DMS53 treated with DMSO at 0.1 percent for 48 hours (cell line): ENCODE data around the gene WARS2.

Source experiments
- DNase-seq: peaks from one replicate; lab custom pipeline; 2025; ENCODE audit not compliant: unreplicated experiment; lab: John Stamatoyannopoulos, UW

WARS2 gene

DNA sequence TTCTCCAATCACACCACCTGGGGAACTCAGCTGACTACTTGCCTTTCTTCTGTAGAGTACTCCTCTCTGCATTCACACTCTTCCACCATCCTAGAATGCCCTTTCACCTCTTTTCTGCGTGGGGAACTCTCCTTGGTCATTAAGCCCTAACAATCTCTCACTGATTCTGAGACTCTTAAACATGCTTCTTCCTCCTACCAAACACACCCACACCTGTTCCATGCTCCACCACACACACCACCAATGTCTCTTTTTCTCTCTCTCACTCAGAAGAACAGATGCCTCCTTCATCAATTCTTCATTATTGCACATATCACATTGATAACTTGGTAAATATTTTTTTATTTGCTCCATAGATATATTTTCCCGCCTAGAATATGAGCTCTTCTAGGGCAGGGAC lies 53.6 kb downstream of the WARS2 start:
- DNase-seq, result no peak

DNA sequence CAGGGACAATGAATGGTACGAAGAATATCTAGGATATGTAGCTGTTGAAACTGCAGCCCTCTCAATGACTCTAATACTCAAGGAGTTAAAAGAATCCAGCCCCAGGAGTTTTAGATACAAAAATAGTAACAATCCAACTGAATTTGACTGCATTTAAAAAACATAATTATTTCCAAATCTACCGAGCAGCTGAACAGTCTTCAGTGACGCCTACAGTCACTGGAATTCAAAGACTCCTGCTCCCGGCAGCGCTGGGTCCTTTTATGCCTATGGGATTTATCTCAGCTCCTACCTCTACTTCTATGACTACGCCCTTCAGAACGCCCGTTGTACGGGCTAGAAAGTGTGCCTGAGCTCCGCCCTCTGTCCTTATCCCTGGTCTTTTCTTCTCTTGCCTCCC lies 55.7 kb downstream of the WARS2 start:
- DNase-seq, result no peak

DNA sequence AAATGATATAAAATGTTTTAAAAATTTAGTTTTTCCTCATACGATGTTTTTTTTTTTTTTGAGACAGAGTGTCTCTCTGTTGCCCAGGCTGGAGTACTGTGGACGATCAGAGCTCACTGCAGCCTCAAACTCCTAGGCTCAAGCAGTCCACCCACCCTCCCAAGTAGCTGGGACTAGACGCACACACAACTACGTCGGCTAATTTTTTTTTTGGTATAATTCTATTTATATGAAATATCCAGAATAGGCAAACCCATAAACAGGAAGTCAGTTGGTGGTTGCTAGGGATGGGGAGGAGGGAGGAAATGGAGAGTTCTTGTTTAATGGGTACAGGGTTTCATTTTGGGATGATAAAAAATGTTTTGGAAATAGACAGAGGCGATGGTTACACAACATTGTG lies 56.5 kb downstream of the WARS2 start:
- no peak for DNase-seq

DNA sequence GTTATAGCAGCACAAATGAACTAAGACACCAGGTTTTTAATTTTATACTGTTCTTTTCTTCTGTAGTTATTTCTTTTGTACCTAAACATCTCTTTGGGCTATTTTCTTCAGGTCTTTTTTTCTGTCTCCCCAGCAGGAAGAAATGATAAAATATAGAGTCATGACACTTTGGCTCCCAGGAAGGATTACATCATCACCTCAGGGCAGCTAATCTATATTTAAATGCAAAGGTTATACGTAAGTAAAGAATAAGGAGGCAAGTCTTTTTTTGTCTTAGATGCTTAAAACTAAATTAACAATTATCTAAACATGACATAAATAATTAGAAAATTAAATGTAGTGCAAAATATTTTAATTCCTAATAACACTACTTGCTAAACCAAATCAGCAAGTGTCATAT lies 57.0 kb downstream of the WARS2 start:
- DNase-seq, result no peak

DNA sequence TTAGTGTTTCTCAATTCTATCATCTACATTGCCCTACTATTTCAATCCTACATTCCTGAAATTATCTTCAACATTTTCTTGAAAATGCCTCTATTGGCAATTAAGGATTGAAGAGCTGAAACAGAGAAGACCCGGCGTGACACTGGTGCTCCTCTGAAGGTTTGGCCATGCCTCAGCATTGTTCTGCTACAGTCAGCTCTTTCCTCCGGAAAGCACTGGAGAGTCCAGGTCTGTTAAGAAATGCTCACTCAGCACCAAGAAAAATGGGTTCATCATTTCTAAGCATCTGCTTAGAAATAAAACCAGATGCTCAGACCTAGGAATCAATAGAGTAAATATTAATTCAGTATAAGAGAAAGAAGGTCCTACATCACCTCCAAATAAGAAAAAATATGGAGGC lies 58.8 kb downstream of the WARS2 start:
- no peak for DNase-seq

DNA sequence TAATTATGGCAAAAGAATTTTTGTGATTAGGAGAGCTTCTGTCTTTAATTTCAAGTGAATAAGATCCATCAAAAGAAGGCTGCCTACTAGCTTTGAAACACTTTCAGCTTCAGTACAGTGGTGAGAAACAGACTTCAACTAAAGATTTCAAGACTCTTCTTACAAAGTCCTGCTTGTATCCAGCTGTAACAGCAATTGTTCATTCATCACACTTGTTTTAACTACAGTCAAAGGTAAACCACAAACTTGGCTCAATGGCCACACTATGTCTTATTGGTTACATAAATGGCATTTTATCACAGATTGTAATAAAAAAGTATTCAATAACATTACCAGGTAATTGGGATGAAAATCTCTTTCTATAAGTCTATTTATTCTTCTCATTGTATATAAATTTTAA lies 59.2 kb downstream of the WARS2 start:
- DNase-seq, result no peak

DNA sequence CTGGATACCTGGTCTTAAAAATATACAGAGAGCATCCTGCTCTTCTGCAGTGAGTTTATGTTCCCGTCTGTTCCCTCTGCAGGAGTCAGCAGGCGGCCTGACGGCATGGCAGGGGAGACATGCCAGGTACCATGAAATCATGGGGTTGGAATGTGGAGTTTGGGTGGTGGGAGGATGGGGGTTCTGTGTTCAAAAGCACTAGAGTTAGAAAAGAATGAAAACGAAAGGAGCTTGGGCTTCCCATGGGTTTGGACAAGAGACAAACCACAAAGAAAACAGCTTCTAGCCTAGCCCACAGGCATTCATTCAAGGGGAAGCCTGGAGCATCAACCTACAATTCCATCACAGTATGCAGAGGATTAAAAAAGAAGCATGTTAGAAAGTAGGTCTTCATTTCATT lies 59.9 kb downstream of the WARS2 start:
- no peak for DNase-seq

DNA sequence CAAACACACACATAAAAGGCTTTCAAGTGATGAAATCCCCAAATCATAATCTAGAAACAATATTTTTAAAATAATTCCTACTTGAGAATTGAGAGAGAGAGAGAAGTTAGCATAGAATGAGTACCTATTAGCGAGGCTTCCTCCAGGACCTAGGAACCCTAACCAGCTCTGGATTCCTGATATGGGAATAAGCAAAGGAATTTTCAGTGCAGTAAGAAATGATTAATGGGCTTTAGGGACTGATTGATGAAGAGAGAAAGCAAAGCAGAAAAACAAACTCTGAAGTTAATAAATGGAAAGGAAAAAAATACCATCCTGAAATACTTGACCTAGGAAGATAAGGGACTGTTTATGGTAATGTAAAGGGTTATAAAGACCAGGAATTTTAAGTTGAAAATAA lies 60.6 kb downstream of the WARS2 start:
- no peak for DNase-seq

DNA sequence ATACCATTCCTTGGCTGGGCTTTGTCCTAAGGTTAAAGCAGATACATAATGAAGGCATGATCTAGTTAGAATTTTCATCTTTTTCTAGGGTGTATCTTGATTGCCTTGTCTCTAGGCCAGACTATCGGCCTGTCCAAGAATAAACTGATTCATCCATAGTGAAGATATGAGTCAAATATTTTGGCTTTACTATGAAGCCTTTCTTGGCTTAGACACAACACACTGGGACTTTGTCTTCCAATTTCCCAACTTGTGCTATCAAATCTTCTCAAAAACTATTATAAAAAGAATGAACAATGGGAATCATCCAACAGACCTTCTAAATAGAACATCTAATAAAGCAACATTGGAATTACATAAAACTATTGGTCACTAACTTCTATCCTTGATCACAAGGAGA lies 64.8 kb downstream of the WARS2 start:
- no peak for DNase-seq

DNA sequence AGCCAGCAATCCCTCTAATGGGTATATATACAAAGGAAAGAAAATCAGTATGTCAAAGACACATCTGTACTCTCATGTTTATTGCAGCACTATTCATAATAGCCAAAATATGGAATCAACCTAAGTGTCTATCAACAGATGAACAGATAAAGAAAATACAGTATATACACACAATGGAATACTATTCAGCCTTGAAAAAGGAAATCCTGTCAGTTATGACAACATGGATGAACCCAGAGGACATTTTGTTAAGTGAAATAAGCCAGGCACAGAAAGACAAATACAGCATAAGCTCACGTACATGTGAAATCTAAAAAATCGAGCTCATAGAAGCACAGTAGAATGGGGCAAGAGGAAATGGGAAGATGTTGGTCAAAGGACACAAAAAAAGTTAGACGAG lies 69.1 kb downstream of the WARS2 start:
- DNase-seq, result no peak

DNA sequence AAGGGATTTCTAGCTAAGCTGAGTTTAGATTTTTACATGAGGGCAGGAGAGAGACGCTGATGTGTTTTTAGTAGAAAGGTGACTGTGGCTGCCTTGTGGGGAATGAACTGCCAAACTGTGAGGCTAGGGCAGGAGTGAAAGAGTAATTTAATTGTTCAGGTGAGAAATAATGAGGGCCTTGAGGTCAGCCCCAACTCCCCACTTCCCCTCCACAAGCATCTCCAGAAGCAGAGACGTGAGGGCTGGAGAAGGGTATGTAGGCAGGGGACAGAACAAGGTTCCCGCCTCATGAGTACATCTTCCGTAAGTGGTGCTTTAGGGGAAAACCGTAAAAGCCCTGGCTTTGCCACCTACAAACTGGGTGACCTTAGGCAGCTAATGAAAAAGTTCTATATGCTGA lies 70.8 kb downstream of the WARS2 start:
- DNase-seq, result no peak

DNA sequence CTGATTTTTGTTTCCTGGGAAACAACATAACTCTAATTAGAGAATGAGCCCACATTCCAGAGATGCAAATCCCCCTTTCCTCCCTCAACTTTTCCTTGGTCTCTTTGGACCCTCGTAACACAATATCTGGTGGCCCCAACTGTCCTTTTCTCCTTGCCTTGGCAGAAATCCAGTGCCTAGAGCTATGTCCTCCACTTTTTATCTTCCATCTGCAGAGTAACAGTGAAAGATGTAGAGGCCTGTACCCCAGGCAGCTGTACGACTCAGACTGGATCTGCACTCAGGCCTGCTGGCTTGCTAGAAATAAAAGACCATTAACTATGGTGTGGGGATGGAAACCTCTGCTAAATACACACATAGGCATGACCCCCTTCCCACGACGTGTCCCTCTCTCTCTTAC lies 72.0 kb downstream of the WARS2 start:
- DNase-seq, result no peak

DNA sequence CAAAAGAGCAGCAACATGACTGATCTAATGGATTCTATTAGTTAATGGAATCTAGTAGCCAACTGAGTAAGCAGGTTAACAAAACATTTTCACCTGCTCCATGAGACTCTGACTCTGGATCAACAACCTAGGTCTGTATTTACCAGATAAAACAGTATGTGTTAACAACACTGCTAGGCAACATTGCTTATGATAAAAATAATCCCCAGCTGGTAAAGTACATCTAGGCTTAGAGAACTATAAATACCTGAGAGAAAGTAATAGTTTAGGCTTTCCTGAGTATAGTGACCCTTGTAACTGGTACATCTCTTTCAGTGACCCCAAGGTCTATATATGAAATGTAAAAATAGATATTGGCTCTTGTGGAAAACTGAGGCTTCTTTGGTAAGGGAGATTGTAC lies 78.8 kb downstream of the WARS2 start:
- DNase-seq, result no peak

DNA sequence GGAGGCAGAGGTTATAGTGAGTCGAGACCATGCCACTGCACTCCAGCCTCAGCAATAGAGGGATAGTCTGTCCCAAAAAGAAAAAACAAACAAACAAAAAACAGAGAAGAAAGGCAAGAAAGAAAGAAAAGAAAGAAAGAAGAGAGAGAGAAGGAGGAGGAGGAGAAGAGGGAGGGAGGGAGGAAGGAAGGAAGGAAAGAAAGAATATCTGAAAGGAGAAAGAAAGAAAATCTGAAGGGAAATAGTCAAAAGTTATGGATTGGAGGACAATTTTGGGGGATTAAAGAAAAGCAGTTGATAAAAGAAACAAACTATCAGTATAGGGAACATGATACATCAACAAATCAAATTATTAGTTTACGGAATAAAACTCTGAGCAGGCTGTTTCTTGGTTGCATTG lies 84.9 kb downstream of the WARS2 start:
- no peak for DNase-seq

DNA sequence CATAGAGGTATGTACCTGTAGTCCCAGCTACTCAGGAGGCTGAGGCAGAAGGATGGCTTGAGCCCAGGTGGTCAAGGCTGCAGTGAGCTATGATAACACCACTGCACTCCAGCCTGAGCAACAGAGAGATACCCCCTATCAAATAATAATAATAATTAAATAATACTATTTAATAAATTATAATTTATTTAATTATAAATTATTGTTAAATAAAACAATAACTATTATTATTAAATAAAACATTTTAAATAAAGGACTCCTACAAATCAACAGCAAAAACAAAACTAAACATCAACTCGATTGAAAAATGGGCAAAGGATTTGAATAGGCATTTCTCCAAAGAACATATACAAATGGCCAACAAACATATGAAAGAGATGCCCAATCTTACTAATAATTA lies 86.5 kb downstream of the WARS2 start:
- no peak for DNase-seq

DNA sequence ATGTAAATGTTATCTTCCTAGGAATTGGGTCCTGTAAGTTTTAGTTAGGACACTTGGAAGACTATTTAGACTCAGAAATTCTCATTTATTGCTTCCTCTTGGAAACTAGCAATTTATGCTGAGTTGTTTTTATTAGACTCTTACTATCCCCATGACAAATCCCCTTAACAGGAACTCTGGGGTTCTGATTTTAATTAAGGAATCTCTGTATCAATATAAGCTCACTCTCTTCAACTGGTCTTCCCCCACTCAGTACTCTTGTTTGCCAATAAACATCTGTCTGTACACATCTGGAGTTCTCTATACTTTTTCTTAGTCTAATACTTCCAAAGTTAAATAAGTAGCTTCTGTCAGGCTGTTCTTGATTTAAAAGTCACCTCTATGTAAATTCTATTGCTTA lies 88.2 kb downstream of the WARS2 start:
- no peak for DNase-seq

DNA sequence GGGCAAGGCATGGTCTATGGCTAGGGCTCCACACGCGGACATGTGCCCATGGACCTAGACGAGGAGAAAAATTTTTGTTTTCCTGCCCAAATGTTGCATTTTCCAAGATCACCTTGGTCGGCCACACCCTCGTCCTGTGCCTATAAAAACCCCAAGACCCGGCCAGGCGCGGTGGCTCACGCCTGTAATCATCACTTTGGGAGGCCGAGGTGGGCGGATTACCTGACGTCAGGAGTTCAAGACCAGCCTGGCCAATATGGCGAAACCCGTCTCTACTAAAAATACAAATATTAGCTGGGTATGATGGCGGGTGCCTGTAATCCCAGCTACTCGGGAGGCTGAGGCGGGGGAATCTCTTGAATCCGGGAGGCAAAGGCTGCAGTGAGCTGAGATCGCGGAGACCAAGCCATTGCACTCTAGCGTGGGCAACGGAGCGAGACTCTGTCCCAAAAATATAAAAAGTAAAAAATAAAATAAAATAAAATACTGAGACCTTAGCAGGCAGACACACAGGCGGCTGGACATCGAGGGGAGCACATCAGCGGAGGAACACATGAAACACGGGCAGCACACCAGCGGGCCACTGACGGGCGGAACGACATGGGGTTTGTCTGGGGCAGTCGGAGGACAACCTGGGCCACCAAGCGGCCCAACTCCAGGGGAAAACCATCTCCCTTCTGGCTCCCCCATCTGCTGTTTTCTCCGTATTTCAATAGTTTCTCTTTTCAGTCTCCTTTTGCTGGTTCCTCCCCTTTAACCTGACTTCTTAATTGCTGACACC lies 91.6 kb downstream of the WARS2 start:
- no peak for DNase-seq

DNA sequence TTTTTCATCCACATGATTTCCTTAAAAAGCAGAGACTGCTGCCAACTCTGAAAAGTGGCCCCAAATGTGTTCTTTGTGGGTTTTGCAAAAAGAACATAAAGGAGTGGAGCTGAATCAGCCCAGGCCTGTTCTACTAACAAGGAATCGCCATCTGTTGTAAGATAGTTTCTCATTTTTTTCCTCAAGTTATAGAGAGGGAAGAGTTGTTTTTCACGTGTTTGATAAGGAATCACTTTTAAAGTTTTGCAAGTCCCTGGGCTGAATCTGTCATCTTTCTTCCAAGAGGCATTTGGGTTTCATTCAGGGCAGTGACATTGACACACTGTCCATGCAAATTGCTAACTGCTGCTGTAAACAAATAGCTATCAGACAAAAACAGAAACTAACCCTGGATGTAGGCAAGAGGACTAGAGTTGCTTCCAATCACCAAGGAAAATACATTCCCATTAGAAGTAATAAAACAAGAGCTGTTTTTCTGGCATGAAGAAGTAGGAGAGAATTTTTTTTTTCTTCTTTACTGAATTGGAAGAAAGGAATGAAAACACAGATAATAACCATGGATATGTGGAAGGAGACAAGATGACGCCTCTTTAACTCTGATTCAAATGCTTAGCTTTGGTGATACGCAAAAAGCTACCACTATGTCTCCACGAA lies 93.5 kb downstream of the WARS2 start:
- no peak for DNase-seq

DNA sequence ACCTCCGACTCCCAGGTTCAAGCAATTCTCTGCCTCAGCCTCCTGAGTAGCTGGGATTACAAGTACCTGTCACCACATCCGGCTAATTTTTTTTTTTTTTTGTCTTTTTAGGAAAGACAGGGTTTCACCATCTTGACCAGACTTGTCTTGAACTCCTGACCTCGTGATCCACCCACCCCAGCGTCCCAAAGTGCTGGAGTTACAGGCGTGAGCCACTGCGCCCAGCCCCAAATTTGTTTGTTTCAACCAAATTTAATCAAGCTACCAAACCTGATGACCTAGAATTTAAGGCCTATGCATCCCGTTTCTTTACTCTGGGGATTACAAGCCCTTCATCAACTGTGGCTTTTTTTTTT lies 94.0 kb downstream of the WARS2 start:
- DNase-seq, result no peak

DNA sequence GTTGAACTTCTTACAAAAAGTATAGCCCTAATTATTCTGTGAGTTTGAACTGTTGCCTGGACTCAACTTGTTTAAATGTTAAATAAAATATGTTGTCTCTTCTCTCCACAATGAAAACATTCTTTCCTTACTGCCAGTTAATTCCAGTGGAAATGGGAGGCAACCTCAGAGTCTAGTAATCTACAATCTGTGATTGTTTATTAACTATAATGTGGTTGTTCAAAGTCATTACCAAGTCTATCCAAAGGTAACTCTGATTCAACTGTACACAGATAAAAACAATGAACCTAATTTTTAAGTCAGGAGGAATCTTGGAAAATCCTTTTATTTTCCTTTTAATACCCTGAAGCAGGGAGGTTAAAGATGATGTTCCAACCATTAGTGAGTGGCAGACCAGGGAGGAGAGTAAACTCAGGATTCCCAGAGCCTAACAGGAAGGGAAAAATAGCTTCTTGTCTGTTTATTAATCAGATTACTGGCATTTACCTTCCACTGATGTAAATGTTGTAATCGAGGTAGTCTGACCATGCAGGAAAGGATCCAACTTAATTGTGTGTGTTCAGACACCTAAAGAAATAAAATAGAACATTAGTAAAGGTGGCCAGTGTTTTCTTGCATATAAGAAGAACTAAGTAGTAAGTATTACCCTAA lies 95.2 kb downstream of the WARS2 start:
- no peak for DNase-seq

DNA sequence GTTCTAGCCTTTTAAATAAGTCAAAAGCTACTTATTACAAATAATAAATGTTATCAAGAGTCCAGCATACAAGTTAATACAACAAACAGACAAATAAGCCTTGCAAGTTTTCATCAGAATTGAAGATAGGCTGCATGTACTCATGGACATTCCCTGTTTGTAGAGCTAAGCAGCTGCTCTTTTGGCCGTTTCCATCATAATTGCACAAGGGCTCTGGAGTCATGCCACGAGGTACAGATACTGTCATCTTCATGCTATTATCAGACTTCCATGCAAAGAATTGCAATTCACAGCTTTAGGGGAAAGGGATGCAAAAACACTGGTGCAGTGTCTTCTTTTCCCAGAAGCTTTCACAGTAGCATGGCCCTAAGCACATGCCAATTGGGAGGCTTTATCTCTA lies 99.5 kb downstream of the WARS2 start:
- no peak for DNase-seq

DNA sequence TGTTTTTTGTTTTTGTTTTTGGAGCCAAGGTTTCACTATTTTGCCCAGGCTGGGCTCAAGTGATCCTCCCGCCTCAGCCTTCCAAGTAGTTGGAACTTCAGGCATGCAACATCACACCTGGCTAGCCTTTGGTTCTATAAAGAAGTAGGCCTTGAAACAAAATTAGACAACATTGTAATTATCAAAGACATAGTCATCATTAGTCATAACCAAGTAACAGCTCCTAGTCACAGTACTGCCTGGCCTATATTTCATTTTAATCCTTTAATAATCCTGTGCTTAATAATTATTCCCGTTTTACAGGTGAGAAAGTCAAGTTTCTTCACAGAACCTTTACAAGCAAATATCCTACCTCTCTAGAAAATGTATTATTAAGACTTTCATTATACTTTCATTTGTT lies 100.0 kb downstream of the WARS2 start:
- DNase-seq, result no peak

DNA sequence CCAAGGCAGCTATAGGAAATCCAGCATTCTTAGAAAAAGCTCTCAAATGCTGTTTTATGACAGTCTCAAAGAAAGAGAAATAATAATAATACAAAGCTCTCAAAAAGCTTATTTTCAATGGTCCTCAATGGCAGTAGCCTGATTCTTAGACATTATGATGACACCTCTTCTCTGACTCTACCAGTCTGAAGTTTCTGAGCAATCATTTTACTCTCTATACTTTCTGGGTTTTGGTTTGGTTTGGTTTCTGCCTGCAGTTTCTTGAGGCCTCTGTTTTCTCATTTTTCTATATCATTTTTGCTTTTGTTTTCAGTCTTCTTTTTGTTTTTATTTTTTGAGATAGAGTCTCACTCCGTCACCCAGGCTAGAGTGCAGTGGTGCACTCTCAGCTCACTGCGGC lies 102.1 kb downstream of the WARS2 start:
- DNase-seq, result no peak
